Activated naive CD4-positive, alpha-beta T cell treated with anti-CD3 and anti-CD28 coated beads, Interleukin-2, amount 10 ng/mL, durations not matched to agents 7 days and 5 days (primary cell): ENCODE data around the gene CLTB.

Experiments used
- CTCF ChIA-PET: fragments of 350-600 bp; sonication (Branson Sonifier 250); formaldehyde crosslinking; loops from one replicate; lab custom pipeline; 2021; ENCODE audit warnings: antibody characterized with exemption; lab: Charles Lee
- DNase-seq: peaks from one replicate; pipeline ENCODE4 v3.0.0-alpha.2; 2020
- H3K27ac Mint-ChIP-seq: one replicate; pipeline ENCODE4 v1.8.0; 2021; ENCODE audit warnings: mild to moderate bottlenecking, moderate library complexity, mixed read lengths
- H3K27me3 Mint-ChIP-seq: one replicate; pipeline ENCODE4 v1.8.0; 2021; ENCODE audit warnings: mild to moderate bottlenecking, mixed read lengths
- H3K36me3 Mint-ChIP-seq: one replicate; pipeline ENCODE4 v1.8.0; 2021; ENCODE audit warnings: mixed read lengths
- H3K4me1 Mint-ChIP-seq: one replicate; pipeline ENCODE4 v1.8.0; 2021; ENCODE audit warnings: mixed read lengths
- H3K4me3 Mint-ChIP-seq: one replicate; pipeline ENCODE4 v1.8.0; 2021; ENCODE audit warnings: mild to moderate bottlenecking, moderate library complexity, mixed read lengths
- H3K9me3 Mint-ChIP-seq: one replicate; pipeline ENCODE4 v1.8.0; 2021; ENCODE audit warnings: mixed read lengths

CLTB gene, protein sequence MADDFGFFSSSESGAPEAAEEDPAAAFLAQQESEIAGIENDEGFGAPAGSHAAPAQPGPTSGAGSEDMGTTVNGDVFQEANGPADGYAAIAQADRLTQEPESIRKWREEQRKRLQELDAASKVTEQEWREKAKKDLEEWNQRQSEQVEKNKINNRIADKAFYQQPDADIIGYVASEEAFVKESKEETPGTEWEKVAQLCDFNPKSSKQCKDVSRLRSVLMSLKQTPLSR

DNA sequence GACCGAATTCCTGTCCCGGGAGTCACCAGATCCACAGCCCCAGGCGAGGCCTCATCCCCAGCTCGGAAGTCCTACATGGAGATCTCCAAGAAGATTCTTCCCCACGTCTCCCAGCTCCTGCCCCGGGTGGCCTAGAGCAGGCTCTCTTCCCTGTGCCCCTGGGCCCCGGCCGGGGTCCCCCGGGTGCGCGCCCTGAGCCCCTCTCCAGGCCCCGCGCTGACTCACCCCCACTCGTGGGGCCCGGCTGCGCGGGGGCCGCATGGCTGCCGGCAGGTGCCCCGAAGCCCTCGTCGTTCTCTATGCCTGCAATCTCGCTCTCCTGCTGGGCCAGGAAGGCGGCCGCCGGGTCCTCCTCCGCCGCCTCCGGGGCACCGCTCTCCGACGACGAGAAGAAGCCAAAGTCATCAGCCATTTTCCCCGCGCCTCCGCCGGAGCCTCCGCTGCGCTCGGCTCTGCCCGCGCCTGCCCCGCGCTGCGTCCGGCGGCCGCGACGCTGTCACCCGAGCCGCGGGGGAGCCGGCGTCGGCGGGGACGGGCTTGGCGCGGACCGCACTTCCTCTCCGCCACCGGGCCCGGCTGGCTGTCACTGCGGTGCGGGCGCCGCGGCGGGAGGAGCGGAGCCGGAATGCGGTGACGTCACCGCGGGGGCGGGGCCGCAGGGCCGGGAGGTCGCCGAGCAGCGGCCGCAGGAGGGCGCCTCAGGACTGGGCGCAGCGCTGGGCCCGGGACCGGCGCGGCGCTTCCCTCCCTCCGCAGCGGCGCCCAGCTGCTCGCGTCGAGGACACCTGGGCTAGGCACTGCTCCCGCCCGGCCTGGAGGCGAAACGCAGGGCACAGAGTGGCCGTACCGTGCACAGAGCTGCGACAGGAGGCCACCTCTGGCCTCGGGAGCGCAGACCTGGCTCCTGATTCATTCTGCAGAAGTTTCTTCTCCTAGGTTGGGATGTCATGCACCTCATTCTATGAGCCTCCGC lies at the start of gene CLTB:
CLTB (minus strand) TSS at position 588 of the 973 bp plus-strand sequence; CDS start at position 412, 176 bp downstream.
- CTCF ChIA-PET = interaction anchor here (0.5 to 3.7 kb wide), 28 partner anchors 9 to 686 kb away, joined by 3 to 27 read pairs (median 4); partner anchors contain the start of genes FAF2 and KIAA1191

DNA sequence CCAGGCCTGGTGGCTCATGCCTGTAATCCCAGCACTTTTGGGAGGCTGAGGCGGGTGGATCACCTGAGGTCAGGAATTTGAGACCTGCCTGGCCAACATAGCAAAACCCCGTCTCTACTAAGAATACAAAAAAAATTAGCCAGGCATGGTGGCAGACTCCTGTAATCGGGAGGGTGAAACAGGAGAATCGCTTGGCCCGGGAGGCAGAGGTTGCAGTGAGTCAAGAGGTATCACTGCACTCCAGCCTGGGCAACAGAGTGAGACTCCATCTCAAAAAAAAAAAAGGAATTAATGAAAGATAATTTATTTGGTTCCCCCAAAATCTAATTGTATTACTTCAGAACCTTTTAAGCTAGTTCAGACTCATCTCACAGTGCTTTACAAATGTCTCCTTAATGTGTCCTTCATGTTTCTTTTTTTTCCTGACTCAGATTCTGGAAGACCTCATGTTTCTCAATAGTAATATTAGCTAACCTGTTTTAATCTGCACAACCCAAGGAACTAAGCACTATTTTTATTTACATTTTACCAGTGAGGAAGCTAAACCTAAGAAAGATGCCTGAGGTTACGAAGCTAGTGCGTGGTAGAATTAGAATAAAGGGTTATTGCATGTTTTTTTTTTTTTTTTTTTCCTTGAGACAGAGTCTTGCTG lies 46.9 kb upstream of the CLTB start:
- no peaks in the 10 kb centered on the region for H3K27me3 Mint-ChIP-seq
- H3K27ac Mint-ChIP-seq = no peak overlapping the region
- CTCF ChIA-PET = interaction anchor here (0.6 to 0.9 kb wide), 2 partner anchors 15 to 26 kb away, joined by 3 to 4 read pairs; partner anchors contain the start of gene FAF2
- peaks cover 15% of the 10 kb centered on the region for H3K36me3 Mint-ChIP-seq
- no peaks in the 10 kb centered on the region for H3K9me3 Mint-ChIP-seq
- no peak for DNase-seq
- H3K4me1 Mint-ChIP-seq = peaks cover 14% of the 10 kb centered on the region
- H3K4me3 Mint-ChIP-seq = no peak overlapping the region

More for the DNA sequence above, at the start of gene CLTB:
- Mint-ChIP-seq H3K27ac (peak within 1 kb of the TSS; percentile 81), H3K4me3 (peak within 1 kb of the TSS; percentile 80), H3K27me3 (peaks cover 21% of the 10 kb centered on the region), H3K4me1 (peaks cover 38% of the 10 kb centered on the region), H3K9me3 (peaks cover 2% of the 10 kb centered on the region), H3K36me3 (no peaks in the 10 kb centered on the region)
- peak; percentile 90 for DNase-seq

- H3K4me3 Mint-ChIP-seq = no peak overlapping the region
- no peaks in the 10 kb centered on the region for H3K27me3 Mint-ChIP-seq
- no peak for DNase-seq
- no peaks in the 10 kb centered on the region for H3K9me3 Mint-ChIP-seq
- peaks cover 22% of the 10 kb centered on the region for H3K36me3 Mint-ChIP-seq
- H3K4me1 Mint-ChIP-seq = peaks cover 14% of the 10 kb centered on the region
- CTCF ChIA-PET = interaction anchor here (1.6 kb wide), 1 partner anchor 13 kb away, joined by 6 read pairs; the partner anchor contains the start of gene FAF2
- no peak overlapping the region for H3K27ac Mint-ChIP-seq
These were observed 45.0 kb upstream of the CLTB start for GRCh38 chr5:176461349-176461748.

DNA sequence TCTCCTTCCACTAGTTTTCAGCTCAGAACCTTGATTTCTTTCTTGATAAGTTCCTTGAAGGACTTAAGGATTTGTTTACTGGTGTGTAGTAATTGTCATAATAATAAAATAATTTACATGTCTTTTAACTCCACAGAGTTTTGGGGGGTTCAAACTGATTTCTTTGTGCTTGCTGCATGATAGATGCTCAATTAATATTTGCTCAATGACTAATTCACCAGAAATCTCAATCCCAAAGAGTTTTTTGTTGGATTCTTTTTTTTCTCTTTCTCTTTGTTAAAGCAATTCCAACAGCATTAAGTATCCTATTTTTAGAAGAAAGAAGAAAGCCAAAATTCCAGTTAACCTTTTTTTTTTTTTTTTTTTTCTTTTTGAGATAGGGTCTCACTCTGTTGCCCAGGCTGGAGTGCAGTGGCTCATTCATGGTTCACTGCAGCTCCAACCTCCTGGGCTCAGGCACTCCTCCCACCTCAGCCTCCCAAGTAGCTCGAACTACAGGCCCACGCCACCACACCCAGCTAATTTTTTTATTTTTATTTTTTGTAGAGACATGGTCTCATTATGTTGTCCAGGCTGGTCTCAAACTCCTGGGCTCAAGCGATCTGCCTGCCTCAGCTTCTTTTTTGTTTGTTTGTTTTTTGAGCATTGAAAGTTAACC lies 42.7 kb upstream of the CLTB start:
- CTCF ChIA-PET = interaction anchor here (1.4 kb wide), 1 partner anchor 11 kb away, joined by 3 read pairs; no protein-coding TSS in a partner anchor
- Mint-ChIP-seq H3K4me1 (peaks cover 14% of the 10 kb centered on the region), H3K4me3 (no peak overlapping the region), H3K27me3 (no peaks in the 10 kb centered on the region), H3K9me3 (no peaks in the 10 kb centered on the region), H3K36me3 (peaks cover 28% of the 10 kb centered on the region), H3K27ac (no peak overlapping the region)
- no peak for DNase-seq

GRCh38 chr5:176454724-176455394 lies 38.5 kb upstream of the CLTB start:
- peaks cover 35% of the 10 kb centered on the region for H3K36me3 Mint-ChIP-seq
- no peaks in the 10 kb centered on the region for H3K27me3 Mint-ChIP-seq
- no peak for DNase-seq
- no peak overlapping the region for H3K4me3 Mint-ChIP-seq
- CTCF ChIA-PET = no interaction called here
- peak overlapping the region; percentile 49 for H3K27ac Mint-ChIP-seq
- no peaks in the 10 kb centered on the region for H3K9me3 Mint-ChIP-seq
- H3K4me1 Mint-ChIP-seq = peaks cover 19% of the 10 kb centered on the region

DNA sequence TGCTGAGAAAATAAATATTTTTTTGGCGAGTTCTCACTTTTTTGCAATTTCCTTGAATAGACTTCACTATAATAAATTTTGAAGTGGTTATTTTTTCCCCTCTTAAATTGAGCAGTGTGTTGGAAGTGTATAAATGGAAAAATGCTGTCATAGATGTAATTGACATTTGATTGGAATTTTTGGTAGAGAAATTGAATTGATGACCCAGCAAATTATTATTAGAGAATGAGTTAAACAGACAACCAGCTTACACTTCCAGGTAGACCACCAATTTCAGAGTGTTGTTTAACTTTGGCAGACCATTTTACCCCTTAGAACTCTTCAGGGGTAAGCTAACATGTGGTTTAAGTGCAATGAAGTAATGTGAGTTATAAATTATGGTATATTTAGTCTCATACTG lies 33.7 kb upstream of the CLTB start:
- Mint-ChIP-seq H3K4me1 (peaks cover 36% of the 10 kb centered on the region), H3K4me3 (no peak overlapping the region), H3K36me3 (peaks cover 20% of the 10 kb centered on the region), H3K27me3 (peaks cover 11% of the 10 kb centered on the region), H3K27ac (peak overlapping the region; percentile 37), H3K9me3 (no peaks in the 10 kb centered on the region)
- CTCF ChIA-PET = interaction anchor here (3.3 kb wide), 1 partner anchor 34 kb away, joined by 12 read pairs; the partner anchor contains the start of gene CLTB
- no peak for DNase-seq

- DNase-seq = peak; percentile 96
- H3K9me3 Mint-ChIP-seq = no peaks in the 10 kb centered on the region
- peaks cover 13% of the 10 kb centered on the region for H3K36me3 Mint-ChIP-seq
- H3K27me3 Mint-ChIP-seq = peaks cover 20% of the 10 kb centered on the region
- CTCF ChIA-PET = interaction anchor here (0.6 to 3.3 kb wide), 18 partner anchors 9 to 90 kb away, joined by 3 to 12 read pairs (median 4); partner anchors contain the start of genes CLTB and RNF44
- H3K4me1 Mint-ChIP-seq = peaks cover 36% of the 10 kb centered on the region
- H3K4me3 Mint-ChIP-seq = peak within 1 kb of the TSS; percentile 99
- H3K27ac Mint-ChIP-seq = peak within 1 kb of the TSS; percentile 96
These were observed 31.8 kb upstream of the CLTB start, which contains the start of gene FAF2 for GRCh38 chr5:176447978-176448608. FAF2 (plus strand) TSS chr5:176448385; CDS start chr5:176448408, 23 bp downstream.

- H3K9me3 Mint-ChIP-seq = no peaks in the 10 kb centered on the region
- H3K27me3 Mint-ChIP-seq = peaks cover 20% of the 10 kb centered on the region
- H3K4me1 Mint-ChIP-seq = peaks cover 35% of the 10 kb centered on the region
- CTCF ChIA-PET = interaction anchor here (0.7 to 3.3 kb wide), 16 partner anchors 9 to 91 kb away, joined by 3 to 12 read pairs (median 4); partner anchors contain the start of genes CLTB and RNF44
- H3K4me3 Mint-ChIP-seq = peak overlapping the region; percentile 99
- H3K36me3 Mint-ChIP-seq = peaks cover 9% of the 10 kb centered on the region
- DNase-seq = no peak
- peak overlapping the region; percentile 96 for H3K27ac Mint-ChIP-seq
These were observed 31.2 kb upstream of the CLTB start for GRCh38 chr5:176447591-176447977.

DNA sequence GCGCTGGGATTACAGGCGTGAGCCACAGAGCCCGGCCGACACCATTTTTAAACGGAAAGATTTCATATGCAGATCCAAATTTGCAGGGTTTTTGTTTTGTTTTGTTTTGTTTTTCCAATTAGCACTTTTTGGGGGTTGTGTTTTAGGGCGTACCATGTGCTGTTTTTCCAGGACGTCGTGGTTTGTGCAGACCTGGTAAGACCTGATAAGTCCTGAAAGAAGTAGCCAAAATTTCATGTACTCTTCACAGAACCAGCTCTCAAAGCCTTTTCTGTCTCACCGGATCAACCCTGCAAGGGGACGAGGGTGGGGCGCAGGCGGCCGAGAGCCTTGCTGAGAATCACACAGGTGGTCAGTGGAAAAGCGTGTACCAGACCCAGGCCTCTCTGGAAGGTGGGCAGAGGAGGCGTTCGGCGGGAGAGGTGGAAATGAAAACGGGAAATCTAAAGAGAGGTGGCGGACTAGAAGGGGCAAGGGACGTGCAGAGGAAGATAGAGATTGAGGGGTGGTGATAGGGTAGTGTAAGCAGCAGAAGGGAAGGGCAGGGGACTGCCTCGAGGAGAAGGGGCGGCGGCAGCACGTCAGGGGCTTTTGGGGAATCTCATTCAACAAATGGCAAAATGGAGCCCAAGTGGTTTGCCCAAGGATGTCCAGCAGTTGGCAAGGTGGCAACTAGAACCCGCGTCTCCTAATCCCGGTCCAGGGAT lies 30.7 kb upstream of the CLTB start:
- Mint-ChIP-seq H3K27me3 (peaks cover 23% of the 10 kb centered on the region), H3K9me3 (no peaks in the 10 kb centered on the region), H3K27ac (peak overlapping the region; percentile 96), H3K4me1 (peaks cover 33% of the 10 kb centered on the region), H3K4me3 (peak overlapping the region; percentile 99), H3K36me3 (peaks cover 6% of the 10 kb centered on the region)
- DNase-seq = no peak
- CTCF ChIA-PET = interaction anchor here (0.7 to 3.3 kb wide), 18 partner anchors 8 to 91 kb away, joined by 3 to 12 read pairs (median 4); partner anchors contain the start of genes CLTB and RNF44

DNA sequence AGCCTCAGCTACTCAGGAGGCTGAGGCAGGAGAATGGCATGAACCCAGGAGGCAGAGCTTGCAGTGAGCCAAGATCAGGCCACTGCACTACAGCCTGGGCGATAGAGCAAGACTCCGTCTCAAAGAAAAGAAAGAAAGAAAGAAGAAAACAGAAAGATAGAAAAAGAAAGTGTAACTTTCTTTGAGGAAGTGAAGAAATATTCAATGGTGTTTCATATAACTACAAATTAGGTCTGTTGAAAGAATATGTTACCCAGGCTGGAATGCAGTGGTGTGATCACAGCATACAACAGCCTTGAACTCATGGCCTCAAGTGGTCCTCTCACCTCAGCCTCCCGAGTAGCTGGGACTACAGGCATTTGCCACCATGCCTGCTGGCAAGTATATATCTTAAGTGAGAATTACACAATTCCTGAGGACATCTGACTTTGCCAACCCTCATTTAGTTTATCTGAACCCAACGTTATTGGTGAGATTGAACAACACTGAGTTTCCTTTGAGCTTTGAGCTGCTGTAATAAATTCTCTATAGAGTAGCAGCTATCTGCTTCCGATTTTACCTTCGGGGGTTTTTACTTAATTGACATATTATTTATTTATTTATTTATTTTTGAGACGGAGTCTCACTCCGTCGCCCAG lies 29.8 kb upstream of the CLTB start:
- Mint-ChIP-seq H3K27ac (peak overlapping the region; percentile 49), H3K4me3 (peak overlapping the region; percentile 45), H3K4me1 (peaks cover 33% of the 10 kb centered on the region), H3K27me3 (peaks cover 31% of the 10 kb centered on the region), H3K36me3 (peaks cover 6% of the 10 kb centered on the region), H3K9me3 (no peaks in the 10 kb centered on the region)
- no peak for DNase-seq
- CTCF ChIA-PET = interaction anchor here (1.2 to 1.3 kb wide), 2 partner anchors 29 to 87 kb away, joined by 3 read pairs; no protein-coding TSS in a partner anchor

DNA sequence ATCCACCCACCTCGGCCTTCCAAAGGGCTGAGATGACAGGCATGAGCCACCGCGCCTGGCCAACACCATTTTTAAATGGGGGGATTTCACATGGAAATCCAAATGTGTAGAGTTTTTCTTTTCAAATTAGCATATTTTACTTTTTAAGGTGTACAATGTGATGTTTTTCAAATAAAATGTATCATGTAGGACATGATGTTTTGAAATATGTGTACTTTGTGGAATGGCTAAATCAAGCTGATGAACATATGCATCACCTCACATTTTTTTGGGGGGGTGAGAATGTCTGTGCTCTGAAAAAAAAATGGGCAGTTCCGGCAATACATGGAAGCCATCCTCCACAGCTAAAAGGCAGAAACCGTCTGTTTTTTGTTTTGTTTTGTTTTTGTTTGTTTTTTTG lies 28.4 kb upstream of the CLTB start:
- H3K4me3 Mint-ChIP-seq = no peak overlapping the region
- H3K9me3 Mint-ChIP-seq = no peaks in the 10 kb centered on the region
- peaks cover 34% of the 10 kb centered on the region for H3K27me3 Mint-ChIP-seq
- no peak for DNase-seq
- peaks cover 2% of the 10 kb centered on the region for H3K36me3 Mint-ChIP-seq
- CTCF ChIA-PET = no interaction called here
- no peak overlapping the region for H3K27ac Mint-ChIP-seq
- H3K4me1 Mint-ChIP-seq = peaks cover 23% of the 10 kb centered on the region
